ENCODE data around the gene HNF1A. TPM values are rescaled to one million over a fixed set of nuclear protein-coding genes. Genes with fewer than 3 reads are reported as not detected.

Gene HNF1A
- total and polyA plus RNA-seq, 9 of the 15 experiments (the other 6 are each of a cell fraction or from before 2014, with no cell fraction given) = not detected

- Histone ChIP-seq H3K4me2 (ENCODE audit: insufficient read depth, low read length) (no peak overlapping the region), H4K20me1 (replicated peaks; ENCODE audit: control insufficient read depth, insufficient read depth, low read length) (no peaks in the 10 kb centered on the region), H3K9ac (ENCODE audit: insufficient read depth in 1 of 2, low read depth in 2 of 2, low read length in 2 of 2) (peak overlapping the region in 1 of 2 experiments; percentile 64; a peak in 1 of 4 replicates), H3K36me3 (ENCODE audit: control insufficient read depth, insufficient read depth, low read length) (no peaks in the 10 kb centered on the region), H3K79me2 (ENCODE audit: control insufficient read depth, insufficient read depth, low read length) (no peaks in the 10 kb centered on the region), H3K4me3 (no peak overlapping the region), H3K9me1 (ENCODE audit: control insufficient read depth, insufficient read depth, low read length) (no peaks in the 10 kb centered on the region), H2AFZ (ENCODE audit: low read depth, low read length) (peak overlapping the region; percentile 17; the same call in 1 of the 2 replicates), H3K27ac (ENCODE audit: extremely low read depth, low read depth, low read length) (no peak overlapping the region), H3K4me1 (replicated peaks in 1 of 2; ENCODE audit: control insufficient read depth in 2 of 2, insufficient read depth in 2 of 2, low read length in 2 of 2) (no peaks in the 10 kb centered on the region; a peak in 2 of 5 replicates), H3K9me3 (replicated peaks; ENCODE audit: control insufficient read depth, insufficient read depth, low read depth, low read length) (no peaks in the 10 kb centered on the region), H3K27me3 (ENCODE audit: control insufficient read depth in 2 of 2, insufficient read depth in 2 of 2, low read length in 2 of 2) (no peaks in the 10 kb centered on the region)
- ChIA-PET CTCF (ENCODE audit: low intra/inter-chr PET ratio) (no interaction called here), POLR2A (no interaction called here)
- FAIRE-seq = no peak
- intact Hi-C loops (cut with micrococcal nuclease) = no loop called here
- no peak for DNase-seq (ENCODE audit: extremely low read depth in 1 of 4, low spot score in 3 of 4)
- ATAC-seq = peak; percentile 43; the same call in 1 of the 3 replicates
- WGBS (ENCODE audit: insufficient coverage, low coverage, missing lambda C conversion rate) = 31% methylated on average over 13 of the region's 13 CpGs
- no TSS peak for BruUV-seq (replicated peaks)
- in situ Hi-C loops (cut with MboI) = no loop called here
- no peak for TF ChIP-seq ZNF717 (CRISPR knock-in tag; IDR thresholded peaks at IDR 0.05)
Measured at GRCh38 chr12:120928864-120929652, 49.3 kb upstream of the HNF1A start.

- no peaks in the 10 kb centered on the region for H3K9me3 ChIP-seq (replicated peaks; ENCODE audit: control insufficient read depth, insufficient read depth, low read depth, low read length)
- H3K4me1 ChIP-seq (replicated peaks in 1 of 2; ENCODE audit: control insufficient read depth in 2 of 2, insufficient read depth in 2 of 2, low read length in 2 of 2) = no peaks in the 10 kb centered on the region; a peak in 2 of 5 replicates
- FAIRE-seq (no peak), ATAC-seq (no peak), DNase-seq (ENCODE audit: extremely low read depth in 1 of 4, low spot score in 3 of 4) (no peak)
- WGBS (ENCODE audit: insufficient coverage, low coverage, missing lambda C conversion rate) = 33% methylated on average over 5 of the region's 5 CpGs
- no peak overlapping the region for H2AFZ ChIP-seq (ENCODE audit: low read depth, low read length)
- in situ Hi-C loops (cut with MboI) = no loop called here
- ChIA-PET POLR2A (no interaction called here), CTCF (ENCODE audit: low intra/inter-chr PET ratio) (no interaction called here)
- no peaks in the 10 kb centered on the region for H3K79me2 ChIP-seq (ENCODE audit: control insufficient read depth, insufficient read depth, low read length)
- BruUV-seq (replicated peaks) = no TSS peak
- no peaks in the 10 kb centered on the region for H3K9me1 ChIP-seq (ENCODE audit: control insufficient read depth, insufficient read depth, low read length)
- TF ChIP-seq ZFP36 (IDR thresholded peaks at IDR 0.05; ENCODE audit: low read depth, low read length, partially characterized antibody) (peak; percentile 17), ATF2 (CRISPR knock-in tag; IDR thresholded peaks at IDR 0.05) (no peak), RBM25 (IDR thresholded peaks at IDR 0.05; ENCODE audit: low read depth, low read length, severe bottlenecking) (peak; percentile 52)
- no peaks in the 10 kb centered on the region for H3K27me3 ChIP-seq (ENCODE audit: control insufficient read depth in 2 of 2, insufficient read depth in 2 of 2, low read length in 2 of 2)
- H3K4me3 ChIP-seq = no peak overlapping the region
- H4K20me1 ChIP-seq (replicated peaks; ENCODE audit: control insufficient read depth, insufficient read depth, low read length) = no peaks in the 10 kb centered on the region
- no peak overlapping the region for H3K27ac ChIP-seq (ENCODE audit: extremely low read depth, low read depth, low read length)
- H3K36me3 ChIP-seq (ENCODE audit: control insufficient read depth, insufficient read depth, low read length) = no peaks in the 10 kb centered on the region
- intact Hi-C loops (cut with micrococcal nuclease) = no loop called here
- no peak overlapping the region for H3K9ac ChIP-seq (ENCODE audit: insufficient read depth in 1 of 2, low read depth in 2 of 2, low read length in 2 of 2)
- no peak overlapping the region for H3K4me2 ChIP-seq (ENCODE audit: insufficient read depth, low read length)
Measured at GRCh38 chr12:120930032-120930431, 48.3 kb upstream of the HNF1A start.

Data from K562 (cell line).